ENCODE data around the gene PTPRT.

- no peak for TF ChIP-seq CTCF (IDR thresholded peaks at IDR 0.05)
- no peak for TF ChIP-seq POLR2A (IDR thresholded peaks at IDR 0.05)
Measured at GRCh38 chr20:42779216-42779615, 410.5 kb downstream of the PTPRT start.
